Upper lobe of right lung (tissue), 1 donor: Measurements from ENCODE around the gene KLF5. TPM values are rescaled to one million over a fixed set of nuclear protein-coding genes. Genes with fewer than 3 reads are reported as not detected.
"Not testable (repeated sequence)": the region's sequence is repeated elsewhere in the genome, so short reads cannot be mapped to it uniquely, and the experiment has no call there.

Source experiments
- ATAC-seq: fragments of 200-7000 bp; cut with Tn5 transposase; one replicate; pipeline ENCODE4 v1.9.1; 2020; ENCODE audit warnings: mild to moderate bottlenecking, moderate library complexity
- DNase-seq: peaks from one replicate; pipeline ENCODE4 v3.0.0-alpha.2; 2020
- H3K27ac ChIP-seq: fragments of 200-600 bp; one replicate; pipeline ENCODE4 v1.8.0; 2022
- H3K27me3 ChIP-seq: fragments of 200-600 bp; one replicate; pipeline ENCODE4 v1.8.0; 2022; ENCODE audit warnings: mild to moderate bottlenecking
- H3K36me3 ChIP-seq: fragments of 200-600 bp; one replicate; pipeline ENCODE4 v1.8.0; 2022
- H3K4me1 ChIP-seq: fragments of 200-600 bp; one replicate; pipeline ENCODE4 v1.8.0; 2022
- H3K4me3 ChIP-seq: fragments of 200-600 bp; one replicate; pipeline ENCODE4 v1.8.0; 2022; ENCODE audit warnings: mild to moderate bottlenecking
- H3K9me3 ChIP-seq: fragments of 200-600 bp; one replicate; pipeline ENCODE4 v1.8.0; 2022
- intact Hi-C: fragments of 100-400 bp; cut with DNase I; formaldehyde crosslinking; loops from one replicate; pipeline ENCODE4 v1.11.0; 2022
- total RNA-seq: library from RNA; stranded (reverse); fragmentation: NEBNext Ultra II Directional; extraction: Animal tissue kit (Norgen Biotek cat#: 25700); gene quantifications from one replicate; pipeline ENCODE4 v1.2.1, GENCODE V29; 2021
- TF ChIP-seq, protein P1 (sequence below): fragments of 200-600 bp; IDR thresholded peaks from one replicate; pipeline ENCODE4 v1.8.0; 2022; ENCODE audit warnings: antibody characterized with exemption
- donor health status: DM: no; HTN: yes; CAD: no; lungs with severe emphysema.

The KLF5 gene
- total RNA-seq, 1 donor from 2014 or later, result 53.7 TPM

DNA sequence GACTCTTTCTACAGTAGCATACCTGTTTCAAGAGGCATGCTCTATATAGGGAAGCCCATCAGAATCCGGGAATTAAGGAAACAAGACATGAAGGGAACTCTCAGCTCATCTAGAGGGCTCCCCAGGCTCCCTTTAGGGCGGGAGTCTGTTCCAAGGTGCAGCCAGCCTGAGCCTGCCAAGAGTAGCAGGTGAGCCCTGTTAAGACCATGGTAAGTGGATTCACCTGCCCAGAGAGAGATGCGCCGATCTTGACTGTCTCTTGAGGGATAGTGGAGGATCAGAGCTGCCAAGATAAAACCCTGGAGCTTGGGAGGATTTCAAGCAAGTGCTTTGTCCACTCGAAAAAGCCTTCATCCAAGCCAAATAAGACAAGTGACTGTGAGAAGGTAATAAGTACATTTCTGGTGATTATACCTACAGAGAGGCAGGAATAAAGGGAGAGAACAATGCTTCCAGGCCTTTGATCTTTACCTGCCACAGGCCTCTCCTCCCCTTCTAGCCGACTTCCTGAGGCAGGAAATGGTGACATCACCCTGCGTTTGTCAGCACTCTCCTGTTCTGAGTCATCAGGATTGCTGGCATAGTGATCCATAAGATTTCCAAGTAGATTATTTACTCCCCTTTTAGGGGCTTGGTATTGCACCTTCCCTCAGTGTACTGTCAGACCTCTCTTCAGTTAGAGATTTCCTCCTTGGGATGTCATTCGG lies 31.5 kb downstream of the KLF5 start:
- DNase-seq, result no peak
- intact Hi-C loops, result no loop called here

DNA sequence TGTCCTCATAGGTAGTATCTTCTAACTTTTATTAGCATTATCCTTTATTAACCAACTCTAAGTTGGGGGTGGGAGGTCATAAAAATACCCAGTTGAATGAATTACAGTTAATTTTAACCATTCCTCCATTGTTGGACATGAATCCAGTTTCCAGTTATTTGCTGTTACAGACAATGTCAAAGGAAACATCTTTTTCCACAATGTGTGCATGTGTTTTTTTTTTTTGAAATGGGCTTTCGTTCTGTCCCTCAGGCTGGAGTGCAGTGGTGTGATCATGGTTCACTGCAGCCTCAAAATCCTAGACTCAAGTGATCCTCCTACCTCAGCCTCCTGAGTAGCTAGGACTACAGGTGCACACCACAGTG lies 32.0 kb downstream of the KLF5 start:
- TF ChIP-seq, protein P1, sequence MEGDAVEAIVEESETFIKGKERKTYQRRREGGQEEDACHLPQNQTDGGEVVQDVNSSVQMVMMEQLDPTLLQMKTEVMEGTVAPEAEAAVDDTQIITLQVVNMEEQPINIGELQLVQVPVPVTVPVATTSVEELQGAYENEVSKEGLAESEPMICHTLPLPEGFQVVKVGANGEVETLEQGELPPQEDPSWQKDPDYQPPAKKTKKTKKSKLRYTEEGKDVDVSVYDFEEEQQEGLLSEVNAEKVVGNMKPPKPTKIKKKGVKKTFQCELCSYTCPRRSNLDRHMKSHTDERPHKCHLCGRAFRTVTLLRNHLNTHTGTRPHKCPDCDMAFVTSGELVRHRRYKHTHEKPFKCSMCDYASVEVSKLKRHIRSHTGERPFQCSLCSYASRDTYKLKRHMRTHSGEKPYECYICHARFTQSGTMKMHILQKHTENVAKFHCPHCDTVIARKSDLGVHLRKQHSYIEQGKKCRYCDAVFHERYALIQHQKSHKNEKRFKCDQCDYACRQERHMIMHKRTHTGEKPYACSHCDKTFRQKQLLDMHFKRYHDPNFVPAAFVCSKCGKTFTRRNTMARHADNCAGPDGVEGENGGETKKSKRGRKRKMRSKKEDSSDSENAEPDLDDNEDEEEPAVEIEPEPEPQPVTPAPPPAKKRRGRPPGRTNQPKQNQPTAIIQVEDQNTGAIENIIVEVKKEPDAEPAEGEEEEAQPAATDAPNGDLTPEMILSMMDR, result no peak
- no peaks in the 10 kb centered on the region for H3K36me3 ChIP-seq
- no peaks in the 10 kb centered on the region for H3K9me3 ChIP-seq
- no peak overlapping the region for H3K4me3 ChIP-seq
- DNase-seq (no peak), ATAC-seq (no peak)
- no peaks in the 10 kb centered on the region for H3K4me1 ChIP-seq
- no peak overlapping the region for H3K27ac ChIP-seq
- intact Hi-C loops, result no loop called here
- H3K27me3 ChIP-seq, result no peaks in the 10 kb centered on the region

More for the DNA sequence above, 31.5 kb downstream of the KLF5 start:
- peak; percentile 89 for ATAC-seq
- H3K36me3 ChIP-seq, result no peaks in the 10 kb centered on the region
- H3K27ac ChIP-seq, result peak overlapping the region; percentile 47
- no peaks in the 10 kb centered on the region for H3K27me3 ChIP-seq
- no peaks in the 10 kb centered on the region for H3K4me1 ChIP-seq
- TF ChIP-seq, protein P1, result no peak
- no peaks in the 10 kb centered on the region for H3K9me3 ChIP-seq
- H3K4me3 ChIP-seq, result no peak overlapping the region

DNA sequence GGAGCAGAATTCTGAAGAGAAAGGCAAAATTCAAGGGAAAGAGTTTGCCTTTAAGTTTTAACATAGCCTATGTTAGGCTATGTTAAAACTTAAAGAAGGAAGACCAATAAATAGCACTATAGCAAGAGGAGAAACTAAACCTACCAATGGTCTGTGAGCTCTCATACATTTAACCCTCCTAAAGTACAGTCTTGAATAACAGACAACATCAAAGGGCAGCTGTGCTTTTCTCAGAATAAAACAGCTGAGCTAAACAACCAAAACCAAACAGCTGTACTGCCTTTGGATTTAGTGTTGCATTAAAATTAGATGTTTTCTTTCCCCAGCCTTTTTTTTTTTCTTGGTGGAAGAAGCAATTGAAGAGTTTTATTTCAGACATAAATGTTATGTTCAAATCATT lies 34.0 kb downstream of the KLF5 start:
- intact Hi-C loops, result no loop called here
- Histone ChIP-seq H3K27ac (no peak overlapping the region), H3K4me3 (no peak overlapping the region), H3K4me1 (no peaks in the 10 kb centered on the region), H3K36me3 (no peaks in the 10 kb centered on the region), H3K9me3 (no peaks in the 10 kb centered on the region), H3K27me3 (no peaks in the 10 kb centered on the region)
- no peak for DNase-seq
- TF ChIP-seq, protein P1, result no peak
- no peak for ATAC-seq

DNA sequence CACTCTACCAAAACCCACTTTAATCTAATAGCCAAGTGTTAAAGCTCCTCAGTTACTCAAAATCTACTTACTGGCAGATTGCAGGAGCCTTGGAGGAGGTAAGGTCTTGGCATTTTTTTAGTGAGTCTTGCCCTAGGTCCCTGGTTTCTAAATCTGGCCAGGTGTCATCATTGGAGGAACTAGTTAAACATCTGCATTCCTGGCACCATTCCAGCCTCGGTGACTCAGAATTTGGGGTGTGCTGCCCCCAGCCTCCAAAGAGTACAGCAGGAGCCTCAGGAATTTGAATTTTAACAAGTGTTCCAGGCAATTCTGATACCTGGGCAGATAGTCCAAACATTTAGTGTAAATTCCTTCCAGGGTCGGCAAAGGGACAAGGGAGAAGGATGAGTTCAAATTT lies 37.4 kb downstream of the KLF5 start:
- TF ChIP-seq, protein P1, result no peak
- H3K9me3 ChIP-seq, result no peaks in the 10 kb centered on the region
- H3K27me3 ChIP-seq, result no peaks in the 10 kb centered on the region
- intact Hi-C loops, result no loop called here
- DNase-seq (no peak), ATAC-seq (no peak)
- no peak overlapping the region for H3K4me3 ChIP-seq
- H3K27ac ChIP-seq, result no peak overlapping the region
- no peaks in the 10 kb centered on the region for H3K36me3 ChIP-seq
- no peaks in the 10 kb centered on the region for H3K4me1 ChIP-seq

DNA sequence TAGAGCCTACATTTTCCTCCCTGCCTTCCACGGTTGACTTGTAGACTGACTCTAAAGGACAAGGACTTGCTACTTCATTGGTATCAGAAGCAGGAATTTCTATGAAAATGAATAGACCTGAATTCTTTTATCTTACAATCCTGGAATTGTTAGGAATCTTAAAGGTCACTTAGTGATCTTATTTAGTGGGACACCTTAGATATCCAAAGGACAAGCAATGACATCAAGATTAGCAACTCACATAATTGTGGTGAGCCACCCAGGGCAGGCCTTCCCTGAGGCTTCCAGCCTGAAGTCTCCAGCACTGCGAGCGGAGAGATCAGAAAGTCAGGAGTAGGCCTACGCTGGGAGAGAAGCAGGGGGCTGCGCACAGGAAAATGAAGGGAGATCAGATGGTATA lies 37.8 kb downstream of the KLF5 start:
- ATAC-seq (no peak), DNase-seq (no peak)
- TF ChIP-seq, protein P1, result no peak
- no peaks in the 10 kb centered on the region for H3K9me3 ChIP-seq
- intact Hi-C loops, result no loop called here
- no peak overlapping the region for H3K4me3 ChIP-seq
- H3K36me3 ChIP-seq, result no peaks in the 10 kb centered on the region
- H3K27me3 ChIP-seq, result no peaks in the 10 kb centered on the region
- H3K4me1 ChIP-seq, result no peaks in the 10 kb centered on the region
- no peak overlapping the region for H3K27ac ChIP-seq

DNA sequence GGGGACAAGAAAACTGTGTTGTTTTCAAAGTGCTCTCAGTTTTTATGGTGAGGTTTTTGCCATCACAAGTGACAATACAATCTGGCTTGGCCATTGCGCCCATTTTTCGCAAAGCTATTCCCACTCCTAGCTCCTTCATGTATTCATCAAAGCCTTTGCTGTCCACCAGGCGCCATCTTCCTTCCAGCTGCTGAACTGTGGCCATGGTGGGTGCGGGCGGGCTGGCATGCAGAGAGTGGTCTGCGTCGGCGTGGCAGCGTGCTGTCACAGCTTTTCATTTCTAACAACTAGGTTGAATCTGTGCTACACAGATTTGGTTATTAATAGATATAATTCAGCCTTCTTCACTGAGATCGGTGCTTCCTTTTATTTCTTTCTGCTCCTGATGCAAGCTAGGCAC lies 42.0 kb downstream of the KLF5 start:
- DNase-seq, H3K9me3 ChIP-seq, H3K27ac ChIP-seq, ATAC-seq, intact Hi-C loops, H3K36me3 ChIP-seq, H3K4me1 ChIP-seq, H3K27me3 ChIP-seq, H3K4me3 ChIP-seq: not testable (repeated sequence)
